Esophagus squamous epithelium (tissue), 5 donors: ENCODE results near the gene VSX1. TPM values are rescaled to one million over a fixed set of nuclear protein-coding genes. Genes with fewer than 3 reads are reported as not detected.

Experiments
- DNase-seq: peaks from one replicate; lab custom pipeline; 2025; lab: John Stamatoyannopoulos, UW
- H3K27ac ChIP-seq, 4 donors: fragments of 200-600 bp; sonication (generic); one replicate each; pipeline ENCODE4 v1.5.1; 2016 to 2019; ENCODE audit warnings: mild to moderate bottlenecking in 1 of 4
- H3K27me3 ChIP-seq, 4 donors: fragments of 200-600 bp; sonication (generic); 1 replicate in 3 of 4; 2 replicates in 1 of 4; pipeline versions ENCODE4 v1.5.1 to v1.6.0; 2017 to 2021; ENCODE audit warnings: antibody characterized with exemption in 1 of 4
- H3K36me3 ChIP-seq, 3 donors: fragments of 200-600 bp; sonication (generic); one replicate each; pipeline ENCODE4 v1.5.1; 2016 to 2019
- H3K4me1 ChIP-seq, 3 donors: fragments of 200-600 bp; sonication (generic); one replicate each; pipeline ENCODE4 v1.5.1; 2017 to 2019
- H3K4me3 ChIP-seq, 4 donors: fragments of 200-600 bp; sonication (generic); 1 replicate in 3 of 4; 2 replicates in 1 of 4; pipeline ENCODE4 v1.5.1; 2016 to 2019; ENCODE audit warnings: mild to moderate bottlenecking in 2 of 4, moderate library complexity in 1 of 4
- H3K9me3 ChIP-seq, 3 donors: fragments of 200-600 bp; sonication (generic); one replicate each; pipeline ENCODE4 v1.5.1; 2016 to 2019
- CTCF ChIP-seq, 6 experiments: fragments of 450-650 bp in 4 of 6; fragments of 200-600 bp in 2 of 6; sonication (generic) in 2 of 6; IDR thresholded peaks; one replicate each; pipeline ENCODE4 v1.5.1; 2016 to 2019; ENCODE audit warnings: antibody characterized with exemption in 6 of 6, mild to moderate bottlenecking in 4 of 6, moderate library complexity in 4 of 6
- POLR2A ChIP-seq, 4 donors: fragments of 450-650 bp; IDR thresholded peaks; one replicate each; pipeline ENCODE4 v1.6.1; 2017; ENCODE audit warnings: antibody characterized with exemption in 4 of 4, mild to moderate bottlenecking in 4 of 4, moderate library complexity in 3 of 4
- WGBS, 2 donors: methylation state at CpG; one replicate each; pipeline ENCODE4 v1.1.5; 2018; 5-methylcytosine and 5-hydroxymethylcytosine counted together
- intact Hi-C: fragments of 100-400 bp; cut with DNase I; formaldehyde crosslinking; loops from one replicate; pipeline ENCODE4 v1.15.0; 2022
- total RNA-seq, 4 donors: library from RNA; depleted of rRNA; stranded (reverse); fragments of >200 nt; gene quantifications; one replicate each; pipeline ENCODE4 v1.1.0, GENCODE V29; 2016
- donor health status: DM: yes; HTN: yes; CAD: no.

The VSX1 gene
- total RNA-seq, 4 donors from 2014 or later: not detected

DNA sequence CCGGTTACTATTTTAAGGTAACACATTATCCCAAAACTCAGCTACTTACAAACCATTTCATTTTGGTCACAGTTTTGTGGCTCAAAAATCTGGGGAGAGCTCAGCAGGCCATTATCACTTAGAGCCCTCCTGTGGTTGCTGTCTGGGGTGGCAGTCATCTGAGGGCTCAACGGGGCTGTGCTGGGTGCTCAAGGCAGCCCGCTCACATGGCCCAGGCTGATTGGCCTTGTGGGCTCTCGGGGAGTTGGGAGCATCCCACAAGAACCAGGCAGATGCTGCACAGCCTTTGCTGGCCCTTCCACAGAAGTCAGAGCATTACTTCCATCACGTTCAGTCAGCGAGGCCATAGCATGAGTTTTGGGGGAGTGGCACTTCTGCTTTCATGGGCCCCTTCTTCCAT, 6.3 kb upstream of the VSX1 start:
- no peak for TF ChIP-seq POLR2A (IDR thresholded peaks at IDR 0.05)
- TF ChIP-seq CTCF (IDR thresholded peaks at IDR 0.05): no peak
- no peaks in the 10 kb centered on the region for H3K36me3 ChIP-seq
- no peak for DNase-seq
- no peak overlapping the region for H3K27ac ChIP-seq
- intact Hi-C loops: no loop called here
- peaks cover 11 to 88% (median 19%) of the 10 kb centered on the region in 4 donors for H3K27me3 ChIP-seq
- no peaks in the 10 kb centered on the region for H3K9me3 ChIP-seq
- 73 to 78% methylated on average over 5 to 6 of the region's 6 CpGs for WGBS, 2 donors
- H3K4me1 ChIP-seq: peaks cover 8 to 18% (median 11%) of the 10 kb centered on the region in 3 donors
- no peak overlapping the region for H3K4me3 ChIP-seq

GRCh38 chr20:25087186-25087929, 5.4 kb upstream of the VSX1 start:
- Histone ChIP-seq H3K27me3 (peaks cover 15 to 96% (median 24%) of the 10 kb centered on the region in 4 donors), H3K4me1 (peaks cover 8 to 23% (median 11%) of the 10 kb centered on the region in 3 donors), H3K4me3 (no peak overlapping the region), H3K27ac (no peak overlapping the region), H3K9me3 (no peaks in the 10 kb centered on the region), H3K36me3 (no peaks in the 10 kb centered on the region)
- WGBS, 2 donors: 76 to 93% methylated on average over 3 to 4 of the region's 4 CpGs
- DNase-seq: no peak
- intact Hi-C loops: no loop called here
- no peak for TF ChIP-seq POLR2A (IDR thresholded peaks at IDR 0.05)
- no peak for TF ChIP-seq CTCF (IDR thresholded peaks at IDR 0.05)

DNA sequence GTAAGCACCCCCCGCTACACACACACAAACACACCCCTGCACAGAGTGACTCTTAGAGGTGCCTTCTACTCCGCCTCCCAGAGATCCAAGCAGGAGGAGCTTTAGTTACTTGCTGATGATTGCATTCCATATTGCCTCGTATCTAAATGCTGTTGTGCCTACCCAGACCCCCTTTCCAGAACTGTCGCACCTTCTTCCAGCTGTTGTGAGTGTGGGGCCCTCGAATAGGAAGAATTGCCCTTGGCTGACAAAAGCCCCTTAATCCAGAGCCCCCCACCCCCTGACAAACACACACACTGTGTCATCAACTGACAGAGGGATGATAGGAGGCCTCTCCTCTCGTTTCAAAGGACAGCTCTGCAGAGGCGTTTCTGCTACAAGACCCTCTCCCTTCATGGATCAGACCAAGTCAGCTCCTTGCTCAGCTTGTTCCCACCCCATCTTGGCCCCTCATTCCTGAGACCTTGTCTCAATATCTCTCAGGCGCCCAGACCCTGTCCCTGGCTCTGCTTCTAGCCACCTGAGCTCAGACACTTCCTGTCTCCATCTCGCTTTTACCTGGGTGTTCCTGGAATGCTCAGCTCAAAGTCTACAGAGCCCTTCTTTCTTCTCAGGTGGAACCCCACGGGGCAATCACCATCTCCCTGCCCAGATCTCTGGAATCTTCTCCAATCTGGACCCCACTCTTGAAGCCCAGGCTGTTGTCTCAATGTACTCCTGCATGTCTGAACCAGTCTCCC, 4.0 kb upstream of the VSX1 start:
- Histone ChIP-seq H3K9me3 (no peaks in the 10 kb centered on the region), H3K36me3 (no peaks in the 10 kb centered on the region), H3K27ac (no peak overlapping the region), H3K4me1 (peaks cover 8 to 35% (median 20%) of the 10 kb centered on the region in 3 donors), H3K4me3 (no peak overlapping the region), H3K27me3 (peaks cover 15 to 97% (median 34%) of the 10 kb centered on the region in 4 donors)
- intact Hi-C loops: no loop called here
- TF ChIP-seq POLR2A (IDR thresholded peaks at IDR 0.05): no peak
- no peak for TF ChIP-seq CTCF (IDR thresholded peaks at IDR 0.05)
- 69 to 77% methylated on average over 8 to 9 of the region's 10 CpGs for WGBS, 2 donors
- no peak for DNase-seq

DNA sequence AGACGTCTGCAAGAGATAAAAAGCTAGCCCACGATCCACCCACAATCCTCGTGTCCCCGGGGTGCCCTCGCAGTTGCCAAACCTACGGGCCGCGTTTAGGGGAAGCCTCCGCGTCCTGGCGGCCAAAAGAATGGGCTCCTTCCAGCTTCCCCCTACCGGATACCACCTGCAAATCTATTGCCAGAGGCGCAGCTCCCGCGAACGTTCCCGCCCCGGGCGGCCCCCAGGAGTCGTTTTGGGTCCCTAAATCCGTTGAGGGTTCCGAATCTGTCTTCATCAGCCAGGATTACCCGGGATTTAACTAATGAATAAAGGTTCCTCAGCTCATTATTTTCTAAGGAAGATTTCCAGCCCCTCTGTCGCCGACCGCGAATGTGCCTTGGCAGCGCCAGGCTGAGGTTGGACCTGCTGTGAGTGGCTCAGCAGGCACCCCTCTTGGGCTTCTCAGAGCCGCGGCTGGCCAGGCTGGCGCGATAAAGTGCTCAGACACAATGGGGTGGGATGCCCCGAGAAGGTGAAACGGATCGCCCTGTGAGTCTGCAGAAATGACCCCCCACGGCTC, 2.8 kb upstream of the VSX1 start:
- no peak for DNase-seq
- TF ChIP-seq POLR2A (IDR thresholded peaks at IDR 0.05) (no peak), CTCF (IDR thresholded peaks at IDR 0.05) (no peak)
- Histone ChIP-seq H3K9me3 (no peaks in the 10 kb centered on the region), H3K4me3 (peak overlapping the region in 1 of 4 donors; percentile 17), H3K27ac (no peak overlapping the region), H3K36me3 (no peaks in the 10 kb centered on the region), H3K27me3 (peaks cover 15 to 97% (median 37%) of the 10 kb centered on the region in 4 donors), H3K4me1 (peaks cover 8 to 35% (median 20%) of the 10 kb centered on the region in 3 donors)
- intact Hi-C loops: no loop called here
- WGBS, 2 donors: 0 to 3% methylated on average over 9 to 18 of the region's 36 CpGs
